Epithelial cell of proximal tubule (primary cell): ENCODE measurements around the gene KRTAP1-3. TPM values are rescaled to one million over a fixed set of nuclear protein-coding genes. Genes with fewer than 3 reads are reported as not detected.
"Not testable (repeated sequence)": the region's sequence is repeated elsewhere in the genome, so short reads cannot be mapped to it uniquely, and the experiment has no call there.

Experiments
- DNase-seq: peaks from one replicate; pipeline ENCODE4 v3.0.0-alpha.2; 2011; ENCODE audit warnings: low read depth
- H3K4me3 ChIP-seq: 2 replicates; pipeline ENCODE4 v1.5.1; 2011; ENCODE audit warnings: low read depth, mild to moderate bottlenecking, low read length
- total RNA-seq: library from RNA; depleted of rRNA; stranded (reverse); fragments of >200 nt; gene quantifications from 2 replicates; pipeline ENCODE4 v1.2.3, GENCODE V29; 2015
- TF ChIP-seq, protein P1 (sequence below): conservative IDR thresholded peaks from 2 replicates; pipeline ENCODE4 v1.5.1; 2012; ENCODE audit warnings: low read depth, mild to moderate bottlenecking, low read length

KRTAP1-3 gene
- total RNA-seq, 1 donor from 2014 or later = not detected

GRCh38 chr17:41042953-41043352, 8.3 kb upstream of the KRTAP1-3 start:
- TF ChIP-seq, protein P1, sequence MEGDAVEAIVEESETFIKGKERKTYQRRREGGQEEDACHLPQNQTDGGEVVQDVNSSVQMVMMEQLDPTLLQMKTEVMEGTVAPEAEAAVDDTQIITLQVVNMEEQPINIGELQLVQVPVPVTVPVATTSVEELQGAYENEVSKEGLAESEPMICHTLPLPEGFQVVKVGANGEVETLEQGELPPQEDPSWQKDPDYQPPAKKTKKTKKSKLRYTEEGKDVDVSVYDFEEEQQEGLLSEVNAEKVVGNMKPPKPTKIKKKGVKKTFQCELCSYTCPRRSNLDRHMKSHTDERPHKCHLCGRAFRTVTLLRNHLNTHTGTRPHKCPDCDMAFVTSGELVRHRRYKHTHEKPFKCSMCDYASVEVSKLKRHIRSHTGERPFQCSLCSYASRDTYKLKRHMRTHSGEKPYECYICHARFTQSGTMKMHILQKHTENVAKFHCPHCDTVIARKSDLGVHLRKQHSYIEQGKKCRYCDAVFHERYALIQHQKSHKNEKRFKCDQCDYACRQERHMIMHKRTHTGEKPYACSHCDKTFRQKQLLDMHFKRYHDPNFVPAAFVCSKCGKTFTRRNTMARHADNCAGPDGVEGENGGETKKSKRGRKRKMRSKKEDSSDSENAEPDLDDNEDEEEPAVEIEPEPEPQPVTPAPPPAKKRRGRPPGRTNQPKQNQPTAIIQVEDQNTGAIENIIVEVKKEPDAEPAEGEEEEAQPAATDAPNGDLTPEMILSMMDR = no peak
- DNase-seq = no peak
- H3K4me3 ChIP-seq = no peak overlapping the region

- not testable (repeated sequence) for H3K4me3 ChIP-seq, DNase-seq
- TF ChIP-seq, protein P1 = peak; percentile 14
Measured at GRCh38 chr17:41040783-41041571, 6.3 kb upstream of the KRTAP1-3 start, which contains the start of gene KRTAP1-1. Gene KRTAP1-1 (minus strand): TSS chr17:41041450. CDS start chr17:41041397, 53 bp downstream.

- H3K4me3 ChIP-seq = no peak overlapping the region
- no peak for DNase-seq
- TF ChIP-seq, protein P1 = no peak
Measured at GRCh38 chr17:41037853-41038350, 3.2 kb upstream of the KRTAP1-3 start.

DNA sequence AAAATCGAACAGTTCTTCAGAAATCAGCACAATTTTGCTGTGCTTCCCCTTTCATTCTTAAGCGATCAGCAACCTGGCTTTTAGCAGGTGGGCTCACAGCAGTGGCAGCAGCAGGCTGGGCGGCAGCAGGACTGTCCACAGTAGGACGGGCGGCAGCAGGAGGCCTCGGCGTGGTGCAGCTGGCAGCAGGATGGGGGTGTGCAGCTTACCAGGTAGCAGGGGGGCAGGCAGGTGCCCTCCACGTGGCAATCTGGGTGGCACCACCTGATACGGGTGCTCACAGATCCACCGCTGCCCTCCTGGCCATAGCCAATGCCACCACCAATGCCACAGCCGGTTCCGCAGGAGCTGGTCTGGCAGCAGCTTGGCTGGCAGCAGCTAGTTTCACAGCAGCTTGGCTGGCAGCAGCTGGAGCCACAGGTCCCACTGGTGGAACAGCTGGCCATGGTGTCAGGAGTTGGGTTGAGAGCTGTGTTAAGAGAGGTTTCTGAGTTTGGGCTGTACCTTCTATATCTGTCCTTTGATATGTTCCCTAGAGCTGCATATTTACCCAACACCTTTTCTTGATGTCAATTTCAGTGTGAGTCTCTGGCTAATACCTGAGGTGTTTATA, 4.9 kb downstream of the KRTAP1-3 start, which contains the start of gene KRTAP1-4:
TSS of gene KRTAP1-4 (minus strand) at position 563 of the 613 bp plus-strand sequence. CDS start at position 446, 117 bp downstream.
- H3K4me3 ChIP-seq = no peak within 1 kb of the TSS
- TF ChIP-seq, protein P1 = no peak
- DNase-seq = no peak

DNA sequence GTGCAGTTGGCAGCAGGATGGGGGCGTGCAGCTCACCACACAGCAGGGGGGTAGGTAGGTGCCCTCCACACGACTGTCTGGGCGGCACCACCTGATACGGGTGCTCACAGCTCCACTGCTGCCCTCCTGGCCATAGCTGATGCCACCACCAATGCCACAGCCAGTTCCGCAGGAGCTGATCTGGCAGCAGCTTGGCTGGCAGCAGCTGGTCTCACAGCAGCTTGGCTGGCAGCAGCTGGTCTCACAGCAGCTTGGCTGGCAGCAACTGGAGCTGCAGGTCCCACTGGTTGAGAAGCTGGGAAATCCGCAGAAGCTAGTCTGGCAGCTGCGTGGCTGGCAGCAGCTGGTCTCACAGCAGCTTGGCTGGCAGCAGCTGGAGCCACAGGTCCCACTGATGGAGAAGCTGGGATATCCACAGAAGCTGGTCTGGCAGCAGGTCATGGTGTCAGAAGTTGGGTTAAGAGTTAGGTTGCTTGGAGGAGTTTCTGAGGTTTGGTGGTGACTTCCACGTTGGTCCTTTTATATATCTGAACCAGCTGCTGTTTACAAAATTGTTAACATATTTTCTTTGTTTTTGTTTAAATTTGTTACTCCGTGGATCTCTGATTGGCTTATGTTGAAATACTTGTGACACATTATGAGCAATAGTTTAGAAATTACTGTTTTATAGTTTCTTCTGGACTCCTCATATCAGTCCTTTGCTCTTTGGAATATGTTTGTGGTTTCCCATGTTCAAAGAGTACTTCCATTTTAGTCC, 7.8 kb downstream of the KRTAP1-3 start, which contains the start of gene KRTAP1-5:
TSS of gene KRTAP1-5 (minus strand) at position 494 of the 757 bp plus-strand sequence. CDS start at position 441, 53 bp downstream.
- DNase-seq = no peak
- TF ChIP-seq, protein P1 = no peak
- no peak within 1 kb of the TSS for H3K4me3 ChIP-seq

DNA sequence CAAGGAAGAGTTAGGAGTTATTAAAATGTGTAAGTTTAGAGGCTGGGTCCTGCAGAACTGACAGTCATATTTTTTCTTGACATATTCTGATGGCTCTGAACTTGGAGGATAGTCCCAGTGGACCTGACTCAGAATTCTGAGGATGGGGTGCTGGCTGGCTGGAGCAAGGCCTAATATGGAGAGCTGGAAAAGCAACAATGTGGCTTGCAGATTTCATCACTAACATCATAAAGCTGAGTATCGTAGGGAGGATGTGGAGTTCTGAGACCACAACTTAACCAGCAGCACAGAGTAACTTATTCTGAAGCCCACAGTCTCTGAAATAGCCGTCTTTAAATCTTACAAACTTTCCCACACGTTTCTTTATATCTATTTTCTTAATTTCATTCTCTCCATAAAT, 10.0 kb downstream of the KRTAP1-3 start:
- no peak overlapping the region for H3K4me3 ChIP-seq
- no peak for DNase-seq
- TF ChIP-seq, protein P1 = no peak
